Measurements from ENCODE around the gene ZNF521.

Gene ZNF521

GRCh38 chr18:25335062-25335461, 16.9 kb downstream of the ZNF521 start:
- DNase-seq, result no peak

- no peak for DNase-seq
These were observed 17.4 kb downstream of the ZNF521 start for GRCh38 chr18:25334588-25334987.

DNA sequence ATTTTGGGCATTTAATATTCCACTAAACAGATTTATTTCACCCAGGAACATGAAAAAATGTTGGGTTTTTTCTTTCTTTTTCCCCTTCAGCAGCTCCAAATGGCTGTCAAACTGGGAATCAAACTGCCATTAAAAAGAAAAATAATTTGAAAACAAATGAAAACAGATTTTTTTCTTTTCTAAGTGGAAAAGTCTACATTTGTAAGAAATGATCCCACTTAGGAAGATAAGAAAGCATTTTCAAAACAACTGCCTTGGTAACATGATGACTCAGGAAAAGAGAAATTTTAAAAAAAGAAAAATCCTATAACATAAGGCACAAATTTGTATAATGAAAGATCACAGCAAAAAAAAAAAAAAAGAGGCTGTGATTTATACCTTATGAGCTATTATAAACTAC, 20.0 kb downstream of the ZNF521 start:
- DNase-seq, result no peak

DNA sequence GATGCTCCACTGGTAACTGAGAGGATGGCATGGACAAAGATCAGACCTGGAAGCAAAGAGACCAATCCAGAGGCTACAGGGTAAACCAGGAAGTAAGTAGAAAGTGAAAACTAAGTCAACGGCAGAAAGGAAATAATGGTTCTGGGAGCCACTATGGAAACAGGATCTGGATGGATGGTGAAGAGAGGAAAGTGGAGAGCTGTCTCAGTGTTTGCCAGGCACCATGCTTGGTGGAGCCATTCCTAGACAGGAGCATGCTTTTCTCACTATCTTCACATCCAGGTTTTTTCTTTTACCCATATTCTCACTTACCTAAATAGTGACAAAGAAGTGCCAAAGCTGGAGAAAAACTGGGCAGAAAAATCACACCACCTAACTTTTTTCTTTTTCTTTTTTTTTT, 22.2 kb downstream of the ZNF521 start:
- no peak for DNase-seq

- no peak for DNase-seq
These were observed 24.4 kb downstream of the ZNF521 start for GRCh38 chr18:25327584-25327983.

- DNase-seq, result no peak
These were observed 25.5 kb downstream of the ZNF521 start for GRCh38 chr18:25326361-25326952.

DNA sequence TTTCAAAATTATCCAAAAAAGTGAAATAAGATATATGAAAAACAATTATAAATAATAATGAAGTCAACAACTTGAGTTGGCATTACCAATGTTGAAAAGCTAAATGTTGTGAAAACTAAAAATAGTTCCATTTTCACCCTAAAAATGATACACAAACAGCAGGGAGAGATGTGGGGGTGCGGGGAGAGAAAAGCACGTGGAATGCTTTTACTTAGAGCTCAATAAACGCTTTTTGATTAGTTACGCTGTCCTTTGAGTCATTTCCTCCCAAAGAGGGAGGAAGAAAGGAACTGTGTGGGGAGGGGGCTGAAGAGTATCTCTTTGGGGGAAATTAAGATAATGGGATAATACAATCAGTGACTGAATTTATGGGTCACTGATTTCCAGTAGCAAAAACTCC, 29.2 kb downstream of the ZNF521 start:
- DNase-seq, result no peak

- DNase-seq, result no peak
These were observed 35.5 kb downstream of the ZNF521 start for GRCh38 chr18:25316381-25317018.

GRCh38 chr18:25314838-25315190, 37.2 kb downstream of the ZNF521 start:
- no peak for DNase-seq

GRCh38 chr18:25314151-25314837, 37.7 kb downstream of the ZNF521 start:
- no peak for DNase-seq

GRCh38 chr18:25313268-25313667, 38.7 kb downstream of the ZNF521 start:
- no peak for DNase-seq

GRCh38 chr18:25310045-25310444, 41.9 kb downstream of the ZNF521 start:
- DNase-seq, result no peak

DNA sequence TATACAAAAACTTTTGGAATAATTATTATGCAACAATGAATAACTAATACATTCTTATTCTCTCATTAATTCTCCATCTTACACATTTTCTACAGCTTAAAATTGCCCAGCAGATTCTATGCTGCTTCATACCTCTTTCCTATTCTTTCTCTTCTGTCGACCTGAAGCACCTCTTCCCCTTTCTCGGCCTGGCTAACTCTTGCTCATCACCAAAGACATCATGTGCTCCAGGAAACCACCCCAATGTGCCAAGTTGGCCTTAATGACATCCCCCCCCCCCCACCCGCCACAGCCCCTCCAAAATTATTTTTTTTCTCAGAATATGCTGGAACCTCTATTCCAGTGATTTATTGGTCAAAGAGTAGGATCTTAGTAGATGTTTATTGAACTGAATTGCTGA, 43.6 kb downstream of the ZNF521 start:
- no peak for DNase-seq

DNA sequence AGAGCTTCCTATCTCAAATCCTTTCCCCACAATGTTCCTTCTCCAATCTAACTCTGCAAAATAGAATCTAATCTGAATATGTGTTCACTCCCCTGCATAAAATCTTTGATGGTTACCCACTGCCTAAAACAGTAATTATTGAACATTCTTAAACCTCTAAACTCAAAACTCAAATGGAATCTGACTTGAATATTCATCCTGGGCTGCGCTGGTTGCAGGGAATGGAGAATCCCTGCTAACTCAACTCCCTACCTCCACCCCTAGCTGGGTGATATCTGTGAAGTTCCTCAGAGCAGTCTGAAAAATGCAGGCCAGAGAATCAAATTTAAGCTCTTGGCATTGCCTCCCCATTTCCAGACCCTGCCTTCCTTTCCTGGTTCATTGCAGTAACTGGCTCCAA, 44.8 kb downstream of the ZNF521 start:
- DNase-seq, result no peak

DNA sequence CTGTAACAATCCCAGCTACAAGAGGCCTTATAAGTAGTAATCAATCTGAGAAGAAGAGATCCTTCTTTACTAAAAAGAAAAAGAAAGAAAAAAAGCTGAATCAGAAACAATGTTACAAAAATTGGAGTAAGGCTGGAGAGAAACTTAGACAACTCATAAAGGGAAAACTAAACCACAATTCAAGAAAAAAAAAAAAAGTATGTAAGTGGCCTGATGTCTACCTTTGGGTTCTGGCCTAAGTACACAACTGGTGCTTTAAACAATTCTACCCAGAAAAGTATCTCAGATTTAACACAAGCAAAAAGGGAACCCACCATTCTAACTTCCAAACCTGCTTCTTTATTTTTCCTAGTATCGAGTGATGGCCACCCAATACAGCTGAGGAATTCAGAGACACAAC, 45.3 kb downstream of the ZNF521 start:
- no peak for DNase-seq

- no peak for DNase-seq
These were observed 46.4 kb downstream of the ZNF521 start for GRCh38 chr18:25305584-25305983.

DNA sequence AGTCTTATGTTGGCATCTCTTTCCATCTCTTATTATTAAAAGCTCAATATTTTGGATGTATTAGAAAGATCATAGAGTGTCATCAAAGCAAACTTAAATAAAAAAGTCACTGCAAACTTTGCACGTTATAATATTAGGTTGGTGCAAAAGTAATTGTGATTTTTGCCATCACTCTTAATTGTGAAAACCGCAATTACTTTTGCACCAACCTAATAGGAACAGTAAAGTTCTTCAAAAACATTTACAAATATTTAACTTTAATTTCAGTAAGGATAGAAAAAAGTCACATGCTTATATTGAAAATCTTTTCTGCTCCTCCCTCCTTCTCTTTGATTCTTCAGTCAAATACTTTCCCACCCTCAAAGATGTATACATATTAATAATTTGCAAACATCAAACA, 51.5 kb downstream of the ZNF521 start:
- no peak for DNase-seq

DNA sequence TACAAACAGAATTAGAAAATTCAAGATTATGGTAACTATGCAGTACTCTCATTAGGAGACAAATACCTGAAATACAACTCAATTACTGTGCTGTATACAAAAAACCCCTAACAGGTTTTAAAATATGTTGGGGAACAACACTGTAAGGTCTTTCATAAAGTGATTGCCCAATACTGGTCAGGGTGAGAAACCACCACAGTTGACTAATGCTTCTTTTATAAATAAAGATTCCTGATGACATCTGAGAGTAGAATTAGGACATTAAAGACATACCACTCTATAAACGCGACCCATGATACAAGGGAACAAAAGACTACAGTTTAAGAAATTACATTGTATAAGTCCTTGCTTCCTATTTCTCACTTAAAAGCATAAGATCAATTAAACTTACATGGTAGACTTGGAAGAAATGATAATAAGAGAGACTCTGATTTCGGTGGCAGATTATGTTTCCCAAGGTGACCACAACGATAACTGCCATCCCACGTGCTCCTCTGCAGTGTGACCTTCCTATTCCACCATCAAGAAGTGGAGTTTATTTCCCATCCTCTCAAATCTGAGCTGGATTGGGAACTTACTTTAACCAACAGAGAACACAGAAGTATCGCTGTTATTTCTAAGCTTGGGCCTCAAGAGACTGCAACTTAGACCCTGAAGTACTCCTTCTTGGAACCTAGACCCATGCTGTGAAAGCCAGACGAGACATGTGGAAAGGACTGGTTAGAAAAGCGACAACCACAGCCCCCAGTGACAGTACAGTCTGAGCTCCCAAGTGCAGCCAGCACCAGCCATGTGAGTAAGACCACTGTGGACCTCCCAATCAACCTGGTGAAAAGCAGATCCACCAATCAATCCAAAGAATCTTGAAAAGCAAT, 52.3 kb downstream of the ZNF521 start:
- DNase-seq, result no peak

DNA sequence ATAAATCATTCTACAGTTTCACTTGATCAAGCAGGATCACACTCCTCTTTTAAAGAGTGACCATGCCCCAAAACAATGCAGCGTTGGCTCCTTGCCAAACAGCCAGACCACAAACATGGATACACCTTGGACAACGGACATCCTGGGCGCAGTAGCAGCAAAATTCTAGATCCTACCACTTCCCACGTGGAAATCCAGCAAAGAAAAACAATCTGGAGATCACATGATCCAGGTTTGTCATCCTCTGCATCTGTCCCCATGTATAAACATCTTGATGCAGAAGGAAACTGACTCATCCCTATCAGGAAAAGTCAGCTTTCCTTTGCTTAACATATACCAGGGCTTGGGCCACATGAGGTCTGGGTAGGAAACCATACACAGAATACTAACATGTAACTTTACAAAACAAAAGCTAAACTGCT, 53.1 kb downstream of the ZNF521 start:
- DNase-seq, result no peak

DNA sequence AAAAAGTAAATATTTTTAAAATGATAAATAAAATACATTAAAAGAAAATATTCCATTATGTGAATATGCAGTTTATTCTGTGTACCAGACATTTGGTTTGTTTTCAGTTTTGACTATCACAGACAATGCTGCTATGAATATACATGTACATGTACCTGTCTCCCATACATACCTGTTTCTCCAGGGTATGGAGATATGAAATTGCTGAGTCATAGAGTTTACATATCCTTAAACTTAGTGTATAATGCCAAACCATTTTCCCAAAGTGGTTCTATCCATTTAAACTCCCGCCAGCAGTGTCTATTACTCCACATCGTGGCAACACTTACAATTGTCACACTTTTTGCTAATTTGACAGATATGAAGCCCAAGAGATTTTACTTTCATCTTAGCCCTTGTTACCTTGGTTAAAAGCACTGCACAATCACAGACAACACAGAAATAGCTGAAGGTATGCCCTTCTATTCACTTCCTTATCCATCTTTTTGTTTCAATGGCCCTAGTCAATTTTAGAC, 56.3 kb downstream of the ZNF521 start:
- no peak for DNase-seq

DNA sequence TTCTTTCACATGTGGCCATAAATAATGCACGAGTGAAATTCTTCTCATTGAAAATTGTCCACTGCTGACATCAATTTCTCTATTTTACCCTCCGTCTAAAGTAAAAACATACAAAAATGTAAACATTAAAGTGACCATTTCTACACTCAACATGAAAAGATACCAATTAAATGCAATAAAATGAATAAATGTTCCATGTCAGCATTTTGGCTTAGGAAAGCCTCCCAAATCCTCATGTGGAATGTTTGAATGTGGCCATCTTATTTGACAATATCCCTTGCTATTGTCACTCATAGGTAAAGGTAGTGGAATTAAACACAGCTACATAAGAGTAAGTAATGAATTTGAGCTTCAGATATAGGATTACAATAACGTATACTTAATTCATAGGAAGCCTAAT, 60.8 kb downstream of the ZNF521 start:
- DNase-seq, result no peak

DNA sequence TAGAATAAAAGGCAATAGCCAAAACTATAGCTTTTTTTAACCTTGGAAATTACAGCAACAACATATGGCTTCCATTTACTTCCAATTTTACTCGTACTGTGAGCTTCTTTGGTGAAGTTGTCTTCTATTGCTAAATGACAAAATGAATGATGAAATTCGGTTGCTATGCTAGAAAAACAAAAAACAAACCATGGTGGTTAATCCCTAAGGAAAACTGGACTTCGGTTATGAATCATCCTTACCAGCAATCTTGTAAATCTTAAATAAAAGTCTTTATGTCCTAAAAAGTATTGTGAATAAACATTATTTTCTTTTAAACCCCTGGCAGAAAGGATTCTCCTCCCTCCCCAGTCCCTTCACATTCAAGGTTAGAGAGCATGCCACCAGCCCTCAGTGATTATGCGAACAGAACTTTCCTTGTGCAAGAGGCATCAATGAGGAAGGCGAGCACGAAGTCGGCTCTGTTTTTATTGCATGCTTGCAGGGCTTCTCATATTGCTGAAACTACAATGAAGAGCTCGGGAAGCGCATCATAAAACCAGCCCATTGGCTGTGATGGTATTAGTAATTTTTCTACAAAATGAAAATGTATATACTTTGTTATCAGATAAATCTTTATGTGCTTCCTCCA, 62.9 kb downstream of the ZNF521 start:
- DNase-seq, result no peak
